Effector memory CD8-positive, alpha-beta T cell (primary cell): ENCODE data around the gene H2BK1.

Experiments used
- ATAC-seq: fragments of 150-1000 bp; cut with Tn5 transposase; replicated peaks from 2 replicates; pipeline ENCODE4 v1.10.0; 2021; ENCODE audit warnings: mild to moderate bottlenecking, moderate library complexity
- DNase-seq, 3 experiments: peaks; one replicate each; pipeline ENCODE4 v3.0.0; 2021
- H3K27ac Mint-ChIP-seq, 2 donors: one replicate each; pipeline ENCODE4 v1.8.0; 2022; ENCODE audit warnings: mild to moderate bottlenecking in 2 of 2, mixed read lengths in 2 of 2, moderate library complexity in 2 of 2
- H3K27me3 Mint-ChIP-seq, 2 donors: one replicate each; pipeline ENCODE4 v1.8.0; 2022; ENCODE audit warnings: mixed read lengths in 2 of 2
- H3K36me3 Mint-ChIP-seq: one replicate; pipeline ENCODE4 v1.8.0; 2022; ENCODE audit warnings: mild to moderate bottlenecking, moderate library complexity, mixed read lengths; ENCODE audit not compliant: insufficient read depth
- H3K4me1 Mint-ChIP-seq, 2 donors: one replicate each; pipeline ENCODE4 v1.8.0; 2022; ENCODE audit warnings: low read depth in 2 of 2, mixed read lengths in 2 of 2
- H3K4me3 Mint-ChIP-seq, 2 donors: one replicate each; pipeline ENCODE4 v1.8.0; 2022; ENCODE audit warnings: mild to moderate bottlenecking in 2 of 2, mixed read lengths in 2 of 2, moderate library complexity in 2 of 2
- H3K9me3 Mint-ChIP-seq, 2 donors: one replicate each; pipeline ENCODE4 v1.8.0; 2022; ENCODE audit warnings: mixed read lengths in 2 of 2

The H2BK1 gene

GRCh38 chr7:151249034-151249731 lies 38.9 kb upstream of the H2BK1 start:
- ATAC-seq (peak; percentile 6), DNase-seq (no peak)
- peaks cover 69 to 83% of the 10 kb centered on the region in 2 donors for H3K27me3 Mint-ChIP-seq
- H3K9me3 Mint-ChIP-seq = no peaks in the 10 kb centered on the region
- H3K4me1 Mint-ChIP-seq = peaks cover 24 to 37% of the 10 kb centered on the region in 2 donors
- H3K4me3 Mint-ChIP-seq = peak overlapping the region; percentile 79 to 80
- peaks cover 4% of the 10 kb centered on the region for H3K36me3 Mint-ChIP-seq
- H3K27ac Mint-ChIP-seq = no peak overlapping the region

GRCh38 chr7:151248346-151249033 lies 38.2 kb upstream of the H2BK1 start, which contains the start of gene SMARCD3:
SMARCD3 (minus strand) TSS chr7:151248694; CDS start chr7:151248562, 132 bp downstream.
- Mint-ChIP-seq H3K4me3 (peak within 1 kb of the TSS; percentile 79 to 80), H3K4me1 (peaks cover 30 to 44% of the 10 kb centered on the region in 2 donors), H3K36me3 (peaks cover 4% of the 10 kb centered on the region), H3K9me3 (no peaks in the 10 kb centered on the region), H3K27ac (peak within 1 kb of the TSS in 1 of 2 donors; percentile 54), H3K27me3 (peaks cover 66 to 76% of the 10 kb centered on the region in 2 donors)
- DNase-seq (peak in 1 of 3 experiments; percentile 20), ATAC-seq (peak; percentile 38)

GRCh38 chr7:151247611-151248345 lies 37.5 kb upstream of the H2BK1 start:
- Mint-ChIP-seq H3K9me3 (no peaks in the 10 kb centered on the region), H3K27ac (peak overlapping the region in 1 of 2 donors; percentile 54), H3K4me3 (peak overlapping the region; percentile 79 to 80), H3K36me3 (peaks cover 8% of the 10 kb centered on the region), H3K4me1 (peaks cover 36 to 49% of the 10 kb centered on the region in 2 donors), H3K27me3 (peaks cover 60 to 69% of the 10 kb centered on the region in 2 donors)
- ATAC-seq (no peak), DNase-seq (no peak)

- H3K9me3 Mint-ChIP-seq = no peaks in the 10 kb centered on the region
- ATAC-seq = no peak
- peak overlapping the region; percentile 79 to 80 for H3K4me3 Mint-ChIP-seq
- H3K36me3 Mint-ChIP-seq = peaks cover 8% of the 10 kb centered on the region
- DNase-seq = no peak
- peaks cover 52 to 61% of the 10 kb centered on the region in 2 donors for H3K27me3 Mint-ChIP-seq
- peaks cover 36 to 45% of the 10 kb centered on the region in 2 donors for H3K4me1 Mint-ChIP-seq
- no peak overlapping the region for H3K27ac Mint-ChIP-seq
Measured at GRCh38 chr7:151246851-151247580, 36.7 kb upstream of the H2BK1 start.

GRCh38 chr7:151246102-151246850 lies 36.0 kb upstream of the H2BK1 start:
- peaks cover 50 to 56% of the 10 kb centered on the region in 2 donors for H3K27me3 Mint-ChIP-seq
- no peaks in the 10 kb centered on the region for H3K9me3 Mint-ChIP-seq
- ATAC-seq = no peak
- peaks cover 11% of the 10 kb centered on the region for H3K36me3 Mint-ChIP-seq
- H3K4me1 Mint-ChIP-seq = peaks cover 36 to 46% of the 10 kb centered on the region in 2 donors
- peak overlapping the region; percentile 75 to 80 for H3K4me3 Mint-ChIP-seq
- H3K27ac Mint-ChIP-seq = no peak overlapping the region
- no peak for DNase-seq

- Mint-ChIP-seq H3K9me3 (no peaks in the 10 kb centered on the region), H3K36me3 (peaks cover 12% of the 10 kb centered on the region), H3K27ac (no peak overlapping the region), H3K4me1 (peaks cover 29 to 39% of the 10 kb centered on the region in 2 donors), H3K27me3 (peaks cover 43 to 48% of the 10 kb centered on the region in 2 donors), H3K4me3 (peak overlapping the region; percentile 75 to 80)
- peak; percentile 59 to 76 (median 72) for DNase-seq
- ATAC-seq = peak; percentile 72
Measured at GRCh38 chr7:151245360-151246101, 35.2 kb upstream of the H2BK1 start.

GRCh38 chr7:151244841-151245346 lies 34.6 kb upstream of the H2BK1 start:
- peak overlapping the region; percentile 75 to 78 for H3K4me3 Mint-ChIP-seq
- H3K27me3 Mint-ChIP-seq = peaks cover 37 to 42% of the 10 kb centered on the region in 2 donors
- no peak for DNase-seq
- no peak overlapping the region for H3K27ac Mint-ChIP-seq
- H3K9me3 Mint-ChIP-seq = no peaks in the 10 kb centered on the region
- H3K36me3 Mint-ChIP-seq = peaks cover 12% of the 10 kb centered on the region
- no peak for ATAC-seq
- peaks cover 27 to 36% of the 10 kb centered on the region in 2 donors for H3K4me1 Mint-ChIP-seq

- H3K4me3 Mint-ChIP-seq = peak overlapping the region; percentile 75 to 78
- H3K27ac Mint-ChIP-seq = peak overlapping the region in 1 of 2 donors; percentile 91
- no peaks in the 10 kb centered on the region for H3K9me3 Mint-ChIP-seq
- H3K36me3 Mint-ChIP-seq = peaks cover 12% of the 10 kb centered on the region
- H3K4me1 Mint-ChIP-seq = peaks cover 24 to 36% of the 10 kb centered on the region in 2 donors
- DNase-seq = peak; percentile 57 to 65 (median 64)
- peak; percentile 36 for ATAC-seq
- H3K27me3 Mint-ChIP-seq = peaks cover 32 to 36% of the 10 kb centered on the region in 2 donors
Measured at GRCh38 chr7:151244196-151244840, 34.0 kb upstream of the H2BK1 start.

- peak; percentile 57 for ATAC-seq
- DNase-seq = peak; percentile 48 to 55 (median 52)
- H3K4me1 Mint-ChIP-seq = peaks cover 21 to 34% of the 10 kb centered on the region in 2 donors
Measured at GRCh38 chr7:151243408-151244195, 33.3 kb upstream of the H2BK1 start.

GRCh38 chr7:151243045-151243349 lies 32.7 kb upstream of the H2BK1 start:
- H3K9me3 Mint-ChIP-seq = no peaks in the 10 kb centered on the region
- peak overlapping the region; percentile 75 to 78 for H3K4me3 Mint-ChIP-seq
- H3K4me1 Mint-ChIP-seq = peaks cover 17 to 31% of the 10 kb centered on the region in 2 donors
- peaks cover 21% of the 10 kb centered on the region for H3K36me3 Mint-ChIP-seq
- H3K27me3 Mint-ChIP-seq = peaks cover 22 to 23% of the 10 kb centered on the region in 2 donors
- ATAC-seq = no peak
- no peak for DNase-seq
- peak overlapping the region; percentile 58 to 91 for H3K27ac Mint-ChIP-seq

More at GRCh38 chr7:151243408-151244195, 33.3 kb upstream of the H2BK1 start:
- Mint-ChIP-seq H3K27me3 (peaks cover 28 to 29% of the 10 kb centered on the region in 2 donors), H3K27ac (peak overlapping the region; percentile 58 to 91), H3K36me3 (peaks cover 17% of the 10 kb centered on the region), H3K9me3 (no peaks in the 10 kb centered on the region), H3K4me3 (peak overlapping the region; percentile 75 to 78)
